Sciatic nerve (tissue), 2 donors: ENCODE measurements around the gene EGF. TPM values are rescaled to one million over a fixed set of nuclear protein-coding genes. Genes with fewer than 3 reads are reported as not detected.
"Not testable (repeated sequence)": the region's sequence is repeated elsewhere in the genome, so short reads cannot be mapped to it uniquely, and the experiment has no call there.

Experiments
- ATAC-seq: fragments of 200-7000 bp; cut with Tn5 transposase; one replicate; pipeline ENCODE4 v1.9.1; 2020; ENCODE audit warnings: mild to moderate bottlenecking, moderate library complexity
- DNase-seq: peaks from one replicate; pipeline ENCODE4 v3.0.0-alpha.2; 2020; ENCODE audit warnings: low spot score
- intact Hi-C: fragments of 100-400 bp; cut with DNase I; formaldehyde crosslinking; loops from one replicate; pipeline ENCODE4 v1.14.2; 2022
- total RNA-seq: library from RNA; stranded (reverse); fragmentation: NEBNext Ultra II Directional; extraction: Animal tissue kit (Norgen Biotek cat#: 25700); gene quantifications from one replicate; pipeline ENCODE4 v1.2.1, GENCODE V29; 2021
- donor health status: DM: no; HTN: no; CAD: no.
- donor health status: DM: no; HTN: no; CAD: no.

Gene EGF
- total RNA-seq, result 0.85 TPM

- ATAC-seq (peak; percentile 30), DNase-seq (no peak)
- intact Hi-C loops, result no loop called here
Observed at GRCh38 chr4:109912706-109913595, at the start of gene EGF. TSS of gene EGF (plus strand) at chr4:109912883. CDS start at chr4:109913336, 453 bp downstream.

GRCh38 chr4:109864134-109864533, 48.5 kb upstream of the EGF start:
- no peak for DNase-seq
- no peak for ATAC-seq
- intact Hi-C loops, result no loop called here

- no peak for DNase-seq
- intact Hi-C loops, result no loop called here
- ATAC-seq, result no peak
Observed at GRCh38 chr4:109870061-109870460, 42.6 kb upstream of the EGF start.

GRCh38 chr4:109872065-109872464, 40.6 kb upstream of the EGF start:
- intact Hi-C loops, result no loop called here
- DNase-seq (no peak), ATAC-seq (no peak)

- intact Hi-C loops, result no loop called here
- no peak for DNase-seq
- ATAC-seq, result no peak
Observed at GRCh38 chr4:109872950-109873656, 39.6 kb upstream of the EGF start.

- ATAC-seq (no peak), DNase-seq (no peak)
- intact Hi-C loops, result no loop called here
Observed at GRCh38 chr4:109873791-109874514, 38.7 kb upstream of the EGF start.

- intact Hi-C loops, result no loop called here
- no peak for DNase-seq
- ATAC-seq, result no peak
Observed at GRCh38 chr4:109875106-109875505, 37.6 kb upstream of the EGF start.

GRCh38 chr4:109875553-109875952, 37.1 kb upstream of the EGF start:
- intact Hi-C loops, result not testable (repeated sequence)

GRCh38 chr4:109876634-109877265, 35.9 kb upstream of the EGF start:
- no peak for DNase-seq
- ATAC-seq, result no peak
- intact Hi-C loops, result no loop called here

More at GRCh38 chr4:109875553-109875952, 37.1 kb upstream of the EGF start:
- ATAC-seq, DNase-seq: not testable (repeated sequence)

- DNase-seq, result no peak
- ATAC-seq, result no peak
- intact Hi-C loops, result no loop called here
Observed at GRCh38 chr4:109877400-109877799, 35.3 kb upstream of the EGF start.

- ATAC-seq (no peak), DNase-seq (no peak)
- intact Hi-C loops, result no loop called here
Observed at GRCh38 chr4:109878355-109878754, 34.3 kb upstream of the EGF start.

GRCh38 chr4:109879081-109879480, 33.6 kb upstream of the EGF start:
- no peak for DNase-seq
- intact Hi-C loops, result no loop called here
- ATAC-seq, result no peak

- ATAC-seq, result no peak
- no peak for DNase-seq
- intact Hi-C loops, result loop anchor here (1.0 to 10.0 kb wide), 2 partner anchors 31 to 525 kb away; no protein-coding TSS in a partner anchor
Observed at GRCh38 chr4:109879636-109880314, 32.9 kb upstream of the EGF start.

- DNase-seq (no peak), ATAC-seq (no peak)
- intact Hi-C loops, result loop anchor here (10.0 kb wide), 1 partner anchor 518 kb away; no protein-coding TSS in a partner anchor
Observed at GRCh38 chr4:109886303-109886702, 26.4 kb upstream of the EGF start.

GRCh38 chr4:109887071-109887470, 25.6 kb upstream of the EGF start:
- intact Hi-C loops, result loop anchor here (10.0 kb wide), 1 partner anchor 518 kb away; no protein-coding TSS in a partner anchor
- DNase-seq (no peak), ATAC-seq (no peak)

- intact Hi-C loops, result no loop called here
- no peak for ATAC-seq
- DNase-seq, result no peak
Observed at GRCh38 chr4:109890076-109890475, 22.6 kb upstream of the EGF start.

- intact Hi-C loops, result no loop called here
- ATAC-seq, result no peak
- no peak for DNase-seq
Observed at GRCh38 chr4:109902559-109903251, 10.0 kb upstream of the EGF start.

- intact Hi-C loops, result no loop called here
- no peak for ATAC-seq
- no peak for DNase-seq
Observed at GRCh38 chr4:109908731-109909130, 4.0 kb upstream of the EGF start.
